ENCODE measurements around the gene ASCL1.

GRCh38 chr12:102950950-102951619, 6.4 kb upstream of the ASCL1 start:
- TF ChIP-seq POLR2A (IDR thresholded peaks at IDR 0.05) = no peak
- TF ChIP-seq POLR2AphosphoS5 (IDR thresholded peaks at IDR 0.05) = no peak
- TF ChIP-seq CTCF (IDR thresholded peaks at IDR 0.05) = no peak
- no peak for TF ChIP-seq EP300 (IDR thresholded peaks at IDR 0.05)

Measured in stomach (tissue), 4 donors.